ENCODE measurements around the gene ZDHHC14. TPM values are rescaled to one million over a fixed set of nuclear protein-coding genes. Genes with fewer than 3 reads are reported as not detected.

ZDHHC14 gene
- total RNA-seq, 2 experiments from 2014 or later = 1.7 to 2.5 TPM

GRCh38 chr6:157376241-157376640 is 4.7 kb upstream of the ZDHHC14 start:
- H3K4me3 Mint-ChIP-seq = no peak overlapping the region
- peak overlapping the region; percentile 52 for H3K27ac Mint-ChIP-seq
- peak; percentile 65 for DNase-seq
- CTCF ChIA-PET = interaction anchor here (1.2 to 1.5 kb wide), 2 partner anchors 16 to 67 kb away, joined by 3 read pairs; no protein-coding TSS in a partner anchor
- H3K27me3 Mint-ChIP-seq = peaks cover 3% of the 10 kb centered on the region
- peaks cover 23% of the 10 kb centered on the region for H3K4me1 Mint-ChIP-seq (ENCODE audit: low read depth)
- no peaks in the 10 kb centered on the region for H3K36me3 Mint-ChIP-seq (ENCODE audit: low read depth)
- ATAC-seq = no peak
- TF ChIP-seq CTCF (IDR thresholded peaks at IDR 0.05) = no peak
- POLR2A ChIA-PET = interaction anchor here (1.5 kb wide), 1 partner anchor 9 kb away, joined by 8 read pairs; no protein-coding TSS in a partner anchor
- intact Hi-C loops (cut with micrococcal nuclease) = no loop called here
- H3K9me3 Mint-ChIP-seq = no peaks in the 10 kb centered on the region

- CTCF ChIA-PET = interaction anchor here (1.2 kb wide), 1 partner anchor 16 kb away, joined by 3 read pairs; no protein-coding TSS in a partner anchor
- H3K9me3 Mint-ChIP-seq = no peaks in the 10 kb centered on the region
- no peak overlapping the region for H3K27ac Mint-ChIP-seq
- POLR2A ChIA-PET = no interaction called here
- no peaks in the 10 kb centered on the region for H3K36me3 Mint-ChIP-seq (ENCODE audit: low read depth)
- intact Hi-C loops (cut with micrococcal nuclease) = no loop called here
- H3K4me1 Mint-ChIP-seq (ENCODE audit: low read depth) = peaks cover 23% of the 10 kb centered on the region
- peaks cover 2% of the 10 kb centered on the region for H3K27me3 Mint-ChIP-seq
- ATAC-seq (no peak), DNase-seq (no peak)
- TF ChIP-seq CTCF (IDR thresholded peaks at IDR 0.05) = no peak
- no peak overlapping the region for H3K4me3 Mint-ChIP-seq
These were observed 4.2 kb upstream of the ZDHHC14 start for GRCh38 chr6:157376706-157377230.

GRCh38 chr6:157379656-157380457 is 1.1 kb upstream of the ZDHHC14 start:
- ChIA-PET CTCF (interaction anchor here (0.7 to 2.0 kb wide), 5 partner anchors 10 to 147 kb away, joined by 3 to 10 read pairs (median 3); no protein-coding TSS in a partner anchor), POLR2A (interaction anchor here (1.0 to 2.4 kb wide), 6 partner anchors 8 to 118 kb away, joined by 3 to 8 read pairs (median 4); partner anchors contain the start of gene TMEM242)
- Mint-ChIP-seq H3K27me3 (peaks cover 7% of the 10 kb centered on the region), H3K27ac (peak overlapping the region; percentile 21), H3K9me3 (no peaks in the 10 kb centered on the region), H3K36me3 (ENCODE audit: low read depth) (peaks cover 3% of the 10 kb centered on the region), H3K4me1 (ENCODE audit: low read depth) (peaks cover 36% of the 10 kb centered on the region), H3K4me3 (peak overlapping the region; percentile 73)
- no peak for TF ChIP-seq CTCF (IDR thresholded peaks at IDR 0.05)
- peak; percentile 94 for DNase-seq
- intact Hi-C loops (cut with micrococcal nuclease) = loop anchor here (5.0 kb wide), 1 partner anchor 58 kb away; the partner anchor contains the start of gene TMEM242
- peak; percentile 84 for ATAC-seq

GRCh38 chr6:157380458-157380778 is 572 bp upstream of the ZDHHC14 start:
- peak; percentile 5 for ATAC-seq
- peaks cover 38% of the 10 kb centered on the region for H3K4me1 Mint-ChIP-seq (ENCODE audit: low read depth)
- no peak for DNase-seq
- H3K27ac Mint-ChIP-seq = peak overlapping the region; percentile 21
- ChIA-PET POLR2A (interaction anchor here (1.1 to 2.4 kb wide), 4 partner anchors 9 to 117 kb away, joined by 3 to 8 read pairs (median 4); partner anchors contain the start of gene TMEM242), CTCF (interaction anchor here (1.0 to 2.0 kb wide), 3 partner anchors 11 to 66 kb away, joined by 3 to 10 read pairs (median 4); no protein-coding TSS in a partner anchor)
- intact Hi-C loops (cut with micrococcal nuclease) = loop anchor here (5.0 kb wide), 1 partner anchor 58 kb away; the partner anchor contains the start of gene TMEM242
- H3K4me3 Mint-ChIP-seq = peak overlapping the region; percentile 73
- H3K36me3 Mint-ChIP-seq (ENCODE audit: low read depth) = peaks cover 3% of the 10 kb centered on the region
- no peaks in the 10 kb centered on the region for H3K9me3 Mint-ChIP-seq
- H3K27me3 Mint-ChIP-seq = peaks cover 7% of the 10 kb centered on the region
- no peak for TF ChIP-seq CTCF (IDR thresholded peaks at IDR 0.05)

All from activated CD8-positive, alpha-beta T cell treated with anti-CD3 and anti-CD28 coated beads for 36 hours (primary cell).